GM12878 (cell line): Measurements from ENCODE around the gene PAPOLG. TPM values are rescaled to one million over a fixed set of nuclear protein-coding genes. Genes with fewer than 3 reads are reported as not detected.

Experiments used
- ATAC-seq: fragments of 200-7000 bp; cut with Tn5 transposase; 3 replicates; pipeline ENCODE4 v1.9.1; 2020; ENCODE audit warnings: mild to moderate bottlenecking, moderate library complexity
- BruUV-seq: library from RNA; stranded (reverse); fragments of 400-500 nt; replicated peaks from 2 replicates; lab custom pipeline; 2021; lab: Mats Ljungman, UMichigan
- CTCF ChIA-PET: fragments of 300-600 bp; sonication (Branson Sonifier 250); formaldehyde crosslinking; extraction: SDS; loops from one replicate; lab custom pipeline; 2021; ENCODE audit warnings: inconsistent platforms; lab: Yijun Ruan, JAX
- POLR2A ChIA-PET: fragments of 350-600 bp; formaldehyde crosslinking; extraction: SDS; loops from one replicate; lab custom pipeline; 2021; ENCODE audit warnings: inconsistent platforms; lab: Charles Lee
- RAD21 ChIA-PET: fragments of 300-600 bp; sonication (Branson Sonifier 250); formaldehyde crosslinking; loops from one replicate; lab custom pipeline; 2023; ENCODE audit warnings: antibody characterized with exemption; ENCODE audit not compliant: unreplicated experiment; lab: Charles Lee
- SMC1A ChIA-PET: fragments of 300-600 bp; sonication (Branson Sonifier 250); formaldehyde crosslinking; loops from one replicate; lab custom pipeline; 2023; ENCODE audit not compliant: unreplicated experiment, uncharacterized antibody; lab: Charles Lee
- DNase-seq: peaks from one replicate; pipeline ENCODE4 v3.0.0-alpha.2; 2011; ENCODE audit warnings: low read depth, low spot score
- FAIRE-seq: peaks from 3 replicates; lab custom pipeline; 2011; peaks lifted over from hg19 to GRCh38; lab: Jason Lieb, UNC
- H2AFZ ChIP-seq: 2 replicates; pipeline ENCODE4 v1.6.0; 2011; ENCODE audit warnings: low read depth, low read length, control low read depth; ENCODE audit not compliant: control insufficient read depth
- H3K27ac ChIP-seq: 2 replicates; pipeline ENCODE4 v1.5.1; 2011; ENCODE audit warnings: control low read depth; ENCODE audit not compliant: control insufficient read depth, insufficient read depth
- H3K27me3 ChIP-seq, 2 experiments: replicated peaks in 1 of 2; 2 replicates each; pipeline versions ENCODE4 v1.6.0 to v1.6.1; 2011; ENCODE audit warnings: low read length in 1 of 2; ENCODE audit not compliant: control insufficient read depth in 2 of 2, insufficient read depth in 2 of 2
- H3K36me3 ChIP-seq, 2 experiments: 2 replicates each; pipeline ENCODE4 v1.5.1; 2011; ENCODE audit warnings: low read length in 1 of 2; ENCODE audit not compliant: control insufficient read depth in 2 of 2, insufficient read depth in 2 of 2
- H3K4me1 ChIP-seq: 2 replicates; pipeline ENCODE4 v1.6.1; 2011; ENCODE audit warnings: mild to moderate bottlenecking, low read length, moderate library complexity, mixed read lengths; ENCODE audit not compliant: control insufficient read depth, insufficient read depth
- H3K4me2 ChIP-seq: 2 replicates; pipeline ENCODE4 v1.6.0; 2011; ENCODE audit warnings: control low read depth; ENCODE audit not compliant: control insufficient read depth, insufficient read depth
- H3K4me3 ChIP-seq: fragments of 200-600 bp; sonication (generic); 2 replicates; pipeline ENCODE4 v1.5.1; 2016
- H3K79me2 ChIP-seq: 2 replicates; pipeline ENCODE4 v1.6.0; 2011; ENCODE audit warnings: low read length; ENCODE audit not compliant: control insufficient read depth, insufficient read depth
- H3K9ac ChIP-seq: 2 replicates; pipeline ENCODE4 v1.8.0; 2011; ENCODE audit warnings: low read length, control low read depth, mixed read lengths; ENCODE audit not compliant: control insufficient read depth, insufficient read depth
- H3K9me3 ChIP-seq: replicated peaks from 3 replicates; pipeline ENCODE4 v1.5.1; 2011; ENCODE audit warnings: mild to moderate bottlenecking, low read length; ENCODE audit not compliant: control insufficient read depth, insufficient read depth
- H4K20me1 ChIP-seq: 2 replicates; pipeline ENCODE4 v1.6.0; 2011; ENCODE audit not compliant: control insufficient read depth, insufficient read depth
- CHD4 ChIP-seq: fragments of 200-600 bp; sonication (generic); IDR thresholded peaks from 2 replicates; pipeline ENCODE4 v1.6.1; 2016; ENCODE audit warnings: mild to moderate bottlenecking
- EGR1 ChIP-seq, 2 experiments: IDR thresholded peaks; 1 replicate in 1 of 2; 2 replicates in 1 of 2; pipeline ENCODE4 v1.6.1; 2011 to 2012; ENCODE audit warnings: low read depth in 2 of 2, low read length in 2 of 2, borderline replicate concordance in 1 of 2, mild to moderate bottlenecking in 1 of 2, moderate library complexity in 1 of 2
- EP300 ChIP-seq, 2 experiments: fragments of 150-350 bp in 1 of 2; IDR thresholded peaks; 2 replicates each; pipeline ENCODE4 v1.6.1; 2011 to 2012; ENCODE audit warnings: low read depth in 2 of 2, low read length in 2 of 2, borderline replicate concordance in 1 of 2, improper control_type of control experiment in 1 of 2, inconsistent platforms in 1 of 2; ENCODE audit not compliant: control insufficient read depth in 1 of 2
- LARP7 ChIP-seq: fragments of 450-650 bp; IDR thresholded peaks from 2 replicates; pipeline ENCODE4 v1.6.1; 2017; ENCODE audit warnings: mild to moderate bottlenecking
- NKRF ChIP-seq: fragments of 450-650 bp; conservative IDR thresholded peaks from 2 replicates; pipeline ENCODE4 v1.6.1; 2017; ENCODE audit warnings: mild to moderate bottlenecking, moderate library complexity
- PKNOX1 ChIP-seq: fragments of 450-650 bp; IDR thresholded peaks from 2 replicates; pipeline ENCODE4 v1.6.1; 2016; ENCODE audit warnings: mild to moderate bottlenecking
- POU2F2 ChIP-seq: IDR thresholded peaks from 3 replicates; pipeline ENCODE4 v1.6.1; 2011; ENCODE audit warnings: low read depth, mild to moderate bottlenecking, low read length, borderline replicate concordance
- RCOR1 ChIP-seq: conservative IDR thresholded peaks from 2 replicates; pipeline ENCODE4 v1.6.1; 2012; ENCODE audit warnings: low read depth, low read length, improper control_type of control experiment
- RFX5 ChIP-seq: IDR thresholded peaks from 2 replicates; pipeline ENCODE4 v1.6.1; 2011; ENCODE audit warnings: low read depth, low read length, improper control_type of control experiment
- RUNX3 ChIP-seq: IDR thresholded peaks from 2 replicates; pipeline ENCODE4 v1.6.1; 2012; ENCODE audit warnings: low read length, inconsistent platforms
- ZBTB40 ChIP-seq: fragments of 450-650 bp; IDR thresholded peaks from 2 replicates; pipeline ENCODE4 v1.6.1; 2016; ENCODE audit warnings: mild to moderate bottlenecking, moderate library complexity, borderline replicate concordance
- ZZZ3 ChIP-seq: IDR thresholded peaks from 2 replicates; pipeline ENCODE4 v1.6.1; 2011; ENCODE audit warnings: low read depth; ENCODE audit not compliant: control insufficient read depth, insufficient read length
- WGBS: methylation state at CpG from one replicate; pipeline ENCODE4 v1.1.6; 2016; ENCODE audit warnings: low lambda C conversion rate; ENCODE audit not compliant: insufficient replicate concordance, insufficient coverage; ENCODE audit errors: missing lambda C conversion rate; 5-methylcytosine and 5-hydroxymethylcytosine counted together
- in situ Hi-C: fragments of 300-500 bp; cut with MboI; formaldehyde crosslinking; loops from 9 replicates; pipeline ENCODE4 v1.14.3; 2018; ENCODE audit warnings: mixed read lengths
- intact Hi-C: fragments of 100-400 bp; cut with micrococcal nuclease; formaldehyde crosslinking; loops from one replicate; pipeline ENCODE4 v1.14.2; 2022; ENCODE audit not compliant: unreplicated experiment
- polyA plus RNA-seq, 11 experiments: library from polyadenylated mRNA; depleted of rRNA in 4 of 11; unstranded in 6 of 11; stranded (reverse) in 5 of 11; fragments of >200 nt; fragmentation: Nextera tagmentation in 4 of 11; fragmentation: Illumina TruSeq in 1 of 11; extraction: Ambion mirVana in 4 of 11; extraction: Trizol in 1 of 11; gene quantifications; 1 replicate in 1 of 11; 2 replicates in 10 of 11; pipeline versions ENCODE4 v1.2.1 to v1.2.3, GENCODE V29; 2011 to 2016; ENCODE audit warnings: inconsistent platforms in 2 of 11, missing spikeins in 2 of 11, low read depth in 1 of 11
- total RNA-seq, 4 experiments: library from RNA; depleted of rRNA in 3 of 4; stranded (reverse); fragments of >200 nt in 3 of 4; fragmentation: Illumina TruSeq in 1 of 4; extraction: Trizol in 1 of 4; gene quantifications; 2 replicates each; pipeline versions ENCODE4 v1.2.1 to v1.2.3, GENCODE V29; 2013 to 2021

Gene PAPOLG
- total and polyA plus RNA-seq, 10 of the 15 experiments (the other 5 are each of a cell fraction or from before 2014, with no cell fraction given), result 4.2 to 15.8 (median 10.7) TPM

GRCh38 chr2:60771508-60771907, 15.4 kb downstream of the PAPOLG start (continued):
- no peak for TF ChIP-seq EP300 (IDR thresholded peaks at IDR 0.05; ENCODE audit: borderline replicate concordance in 1 of 2, control insufficient read depth in 1 of 2, low read depth in 2 of 2, low read length in 2 of 2)
- no peak for TF ChIP-seq POU2F2

- no peak for ATAC-seq
- peaks cover 0 to 6% of the 10 kb centered on the region in 2 experiments; a peak in 2 of 4 replicates for H3K36me3 ChIP-seq
- H3K27me3 ChIP-seq, result no peaks in the 10 kb centered on the region
- ChIA-PET CTCF (interaction anchor here (1.2 kb wide), 1 partner anchor 224 kb away, joined by 4 read pairs; no protein-coding TSS in a partner anchor), RAD21 (no interaction called here), POLR2A (no interaction called here), SMC1A (no interaction called here)
- no peak overlapping the region for H3K9ac ChIP-seq
- no peak overlapping the region for H3K4me3 ChIP-seq
- no peak overlapping the region for H2AFZ ChIP-seq
- no peak for FAIRE-seq
- no peaks in the 10 kb centered on the region for H4K20me1 ChIP-seq
- no peaks in the 10 kb centered on the region for H3K79me2 ChIP-seq
- in situ Hi-C loops, result no loop called here
- no peak overlapping the region for H3K4me2 ChIP-seq
- no peak for DNase-seq
- intact Hi-C loops, result no loop called here
- no peak overlapping the region for H3K27ac ChIP-seq
- H3K4me1 ChIP-seq, result no peaks in the 10 kb centered on the region
- no peaks in the 10 kb centered on the region for H3K9me3 ChIP-seq
- 93% methylated on average over 2 of the region's 2 CpGs for WGBS
- BruUV-seq, result no TSS peak
- TF ChIP-seq ZZZ3 (no peak), RUNX3 (no peak), NKRF (no peak), CHD4 (no peak), RCOR1 (no peak), RFX5 (no peak), ZBTB40 (no peak), LARP7 (no peak), PKNOX1 (no peak), EGR1 (IDR thresholded peaks at IDR 0.05; ENCODE audit: borderline replicate concordance in 1 of 2, low read depth in 2 of 2, low read length in 2 of 2) (no peak)
These were observed 19.1 kb downstream of the PAPOLG start for GRCh38 chr2:60775048-60775639.
